Osteoblast (primary cell): ENCODE data around the gene MBOAT1. TPM values are rescaled to one million over a fixed set of nuclear protein-coding genes. Genes with fewer than 3 reads are reported as not detected.

Experiments
- DNase-seq: peaks from one replicate; pipeline ENCODE4 v3.0.0; 2011; ENCODE audit warnings: low spot score, mixed read lengths; ENCODE audit not compliant: insufficient read length; ENCODE audit errors: missing footprints
- H2AFZ ChIP-seq: 2 replicates; pipeline ENCODE4 v1.6.0; 2011; ENCODE audit warnings: mild to moderate bottlenecking, low read length
- H3K27ac ChIP-seq: 2 replicates; pipeline ENCODE4 v1.5.1; 2011; ENCODE audit warnings: mild to moderate bottlenecking, low read depth, low read length, moderate library complexity
- H3K27me3 ChIP-seq: 2 replicates; pipeline ENCODE4 v1.6.0; 2012; ENCODE audit warnings: mild to moderate bottlenecking, control low read depth, inconsistent platforms, low read length, moderate library complexity; ENCODE audit not compliant: insufficient read depth
- H3K36me3 ChIP-seq: 2 replicates; pipeline ENCODE4 v1.5.1; 2011; ENCODE audit warnings: mild to moderate bottlenecking, low read length, control low read depth, moderate library complexity; ENCODE audit not compliant: insufficient read depth
- H3K4me1 ChIP-seq: 2 replicates; pipeline ENCODE4 v1.5.1; 2011; ENCODE audit warnings: mild to moderate bottlenecking, low read length, control low read depth, moderate library complexity; ENCODE audit not compliant: insufficient read depth
- H3K4me2 ChIP-seq: 2 replicates; pipeline ENCODE4 v1.6.0; 2011; ENCODE audit warnings: mild to moderate bottlenecking, low read length; ENCODE audit not compliant: insufficient read depth
- H3K4me3 ChIP-seq: fragments of 200-600 bp; sonication (generic); 3 replicates; pipeline ENCODE4 v1.5.1; 2012; ENCODE audit warnings: mild to moderate bottlenecking, low read length, inconsistent platforms; ENCODE audit not compliant: insufficient read depth
- H3K79me2 ChIP-seq: 2 replicates; pipeline ENCODE4 v1.6.0; 2012; ENCODE audit warnings: mild to moderate bottlenecking, low read length, control low read depth, inconsistent platforms; ENCODE audit not compliant: insufficient read depth
- H3K9me3 ChIP-seq: 2 replicates; pipeline ENCODE4 v1.5.1; 2011; ENCODE audit warnings: low read depth, low read length, control low read depth
- H4K20me1 ChIP-seq: 2 replicates; pipeline ENCODE4 v1.6.0; 2012; ENCODE audit warnings: mild to moderate bottlenecking, low read length, control low read depth; ENCODE audit not compliant: insufficient read depth
- CTCF ChIP-seq: IDR thresholded peaks from 2 replicates; pipeline ENCODE4 v1.5.1; 2011; ENCODE audit warnings: mild to moderate bottlenecking, low read depth, low read length, moderate library complexity; ENCODE audit errors: extremely low read depth
- total RNA-seq: library from RNA; depleted of rRNA; stranded (reverse); fragments of >200 nt; gene quantifications from 2 replicates; pipeline ENCODE4 v1.2.3, GENCODE V29; 2012

Gene MBOAT1
- total RNA-seq, 1 donor: 1.4 TPM

GRCh38 chr6:20126102-20126752, 86.0 kb downstream of the MBOAT1 start:
- no peak overlapping the region for H3K27ac ChIP-seq
- TF ChIP-seq CTCF: no peak
- H2AFZ ChIP-seq: peak overlapping the region; percentile 42
- H3K4me3 ChIP-seq: no peak overlapping the region
- no peaks in the 10 kb centered on the region for H3K79me2 ChIP-seq
- DNase-seq: no peak
- no peaks in the 10 kb centered on the region for H3K9me3 ChIP-seq
- no peaks in the 10 kb centered on the region for H4K20me1 ChIP-seq
- no peaks in the 10 kb centered on the region for H3K27me3 ChIP-seq
- peak overlapping the region; percentile 45 for H3K4me2 ChIP-seq
- peaks cover 2% of the 10 kb centered on the region for H3K4me1 ChIP-seq
- no peaks in the 10 kb centered on the region for H3K36me3 ChIP-seq

- Histone ChIP-seq H4K20me1 (no peaks in the 10 kb centered on the region), H3K27me3 (no peaks in the 10 kb centered on the region), H3K4me3 (no peak overlapping the region), H3K36me3 (no peaks in the 10 kb centered on the region), H3K9me3 (no peaks in the 10 kb centered on the region), H3K27ac (no peak overlapping the region), H3K4me1 (peaks cover 2% of the 10 kb centered on the region), H3K4me2 (no peak overlapping the region), H2AFZ (no peak overlapping the region), H3K79me2 (no peaks in the 10 kb centered on the region)
- no peak for TF ChIP-seq CTCF
- DNase-seq: no peak
These were observed 87.7 kb downstream of the MBOAT1 start for GRCh38 chr6:20124545-20124944.

GRCh38 chr6:20119485-20119884, 92.8 kb downstream of the MBOAT1 start:
- H3K27me3 ChIP-seq: no peaks in the 10 kb centered on the region
- no peak for TF ChIP-seq CTCF
- no peaks in the 10 kb centered on the region for H3K9me3 ChIP-seq
- no peak overlapping the region for H2AFZ ChIP-seq
- H3K79me2 ChIP-seq: no peaks in the 10 kb centered on the region
- H3K36me3 ChIP-seq: no peaks in the 10 kb centered on the region
- no peak for DNase-seq
- no peak overlapping the region for H3K4me3 ChIP-seq
- H4K20me1 ChIP-seq: no peaks in the 10 kb centered on the region
- H3K27ac ChIP-seq: no peak overlapping the region
- H3K4me2 ChIP-seq: no peak overlapping the region
- no peaks in the 10 kb centered on the region for H3K4me1 ChIP-seq

- H2AFZ ChIP-seq: no peak overlapping the region
- H3K27me3 ChIP-seq: no peaks in the 10 kb centered on the region
- no peak overlapping the region for H3K27ac ChIP-seq
- no peaks in the 10 kb centered on the region for H4K20me1 ChIP-seq
- H3K4me2 ChIP-seq: no peak overlapping the region
- no peaks in the 10 kb centered on the region for H3K4me1 ChIP-seq
- no peaks in the 10 kb centered on the region for H3K9me3 ChIP-seq
- H3K4me3 ChIP-seq: no peak overlapping the region
- no peaks in the 10 kb centered on the region for H3K36me3 ChIP-seq
- TF ChIP-seq CTCF: no peak
- H3K79me2 ChIP-seq: no peaks in the 10 kb centered on the region
- no peak for DNase-seq
These were observed 93.4 kb downstream of the MBOAT1 start for GRCh38 chr6:20118892-20119291.
